ENCODE data around the gene CD7.

DNA sequence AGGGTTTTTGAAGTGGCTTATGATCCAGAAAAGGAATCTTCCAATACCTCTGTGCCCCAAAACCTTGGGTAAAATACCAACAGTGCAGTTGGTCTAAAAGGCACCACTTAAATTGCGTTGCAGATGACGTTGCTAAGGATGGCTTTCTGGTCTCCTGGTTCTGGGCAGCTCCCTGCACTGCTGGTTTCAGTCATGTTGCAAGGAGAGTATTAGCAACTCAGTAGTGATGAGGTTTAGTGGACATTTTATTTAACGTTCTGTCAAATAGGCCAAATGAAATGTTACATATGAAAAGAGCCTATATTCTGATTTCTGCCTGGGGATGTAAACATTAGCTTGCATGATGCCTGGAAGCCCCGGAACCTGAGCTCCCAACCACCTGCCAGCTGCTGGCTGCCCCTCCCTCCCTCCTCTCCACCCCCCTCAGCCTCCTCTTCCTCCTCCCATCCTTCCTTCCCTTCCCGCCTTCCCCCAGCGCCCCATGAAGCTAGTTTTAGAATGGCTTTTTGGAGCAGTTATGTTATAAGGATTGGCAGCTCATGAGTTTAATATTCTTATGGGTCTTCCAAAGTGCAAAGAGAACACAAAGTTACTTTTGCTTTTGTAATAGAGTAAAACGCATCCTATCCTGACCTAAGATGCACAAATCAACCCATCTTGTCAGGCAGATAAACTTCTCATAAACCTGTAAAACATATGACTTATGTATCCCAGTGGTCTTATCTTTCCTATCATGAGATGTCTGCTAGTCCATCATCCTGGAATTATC is 20.7 kb downstream of the CD7 start:
- no peak for TF ChIP-seq POLR2AphosphoS5 (IDR thresholded peaks at IDR 0.05; ENCODE audit: low read depth, low read length)
- TF ChIP-seq POU2F2 (IDR thresholded peaks at IDR 0.05; ENCODE audit: low read depth, low read length) = no peak
- TF ChIP-seq POLR2A (IDR thresholded peaks at IDR 0.05; ENCODE audit: low read depth, low read length) = no peak
- TF ChIP-seq SPI1 (IDR thresholded peaks at IDR 0.05; ENCODE audit: low read depth, low read length) = no peak
- no peak for TF ChIP-seq PAX5 (IDR thresholded peaks at IDR 0.05; ENCODE audit: insufficient read depth, low read length, severe bottlenecking)

All from GM12891 (cell line).